ENCODE measurements around the gene NDUFS8.
A peak's percentile ranks its signal among the peaks of the same experiment; 100 is the strongest.

The NDUFS8 gene

GRCh38 chr11:68039526-68040086 is 9.1 kb downstream of the NDUFS8 start:
- H3K27me3 ChIP-seq (ENCODE audit: insufficient read depth, low read length, poor library complexity, severe bottlenecking): no peaks in the 10 kb centered on the region
- no peaks in the 10 kb centered on the region for H3K9me2 ChIP-seq (replicated peaks; ENCODE audit: low read depth, low read length)
- peak overlapping the region; percentile 78 for H3K9ac ChIP-seq (ENCODE audit: low read depth, low read length, poor library complexity, severe bottlenecking)
- no peak overlapping the region; the same call in 1 of the 2 replicates for H2AFZ ChIP-seq (ENCODE audit: low read length)
- H3K79me2 ChIP-seq (ENCODE audit: insufficient read depth, low read length): no peaks in the 10 kb centered on the region
- H3K4me3 ChIP-seq (ENCODE audit: low read length, poor library complexity, severe bottlenecking): peak overlapping the region; percentile 73
- TF ChIP-seq, protein P1, sequence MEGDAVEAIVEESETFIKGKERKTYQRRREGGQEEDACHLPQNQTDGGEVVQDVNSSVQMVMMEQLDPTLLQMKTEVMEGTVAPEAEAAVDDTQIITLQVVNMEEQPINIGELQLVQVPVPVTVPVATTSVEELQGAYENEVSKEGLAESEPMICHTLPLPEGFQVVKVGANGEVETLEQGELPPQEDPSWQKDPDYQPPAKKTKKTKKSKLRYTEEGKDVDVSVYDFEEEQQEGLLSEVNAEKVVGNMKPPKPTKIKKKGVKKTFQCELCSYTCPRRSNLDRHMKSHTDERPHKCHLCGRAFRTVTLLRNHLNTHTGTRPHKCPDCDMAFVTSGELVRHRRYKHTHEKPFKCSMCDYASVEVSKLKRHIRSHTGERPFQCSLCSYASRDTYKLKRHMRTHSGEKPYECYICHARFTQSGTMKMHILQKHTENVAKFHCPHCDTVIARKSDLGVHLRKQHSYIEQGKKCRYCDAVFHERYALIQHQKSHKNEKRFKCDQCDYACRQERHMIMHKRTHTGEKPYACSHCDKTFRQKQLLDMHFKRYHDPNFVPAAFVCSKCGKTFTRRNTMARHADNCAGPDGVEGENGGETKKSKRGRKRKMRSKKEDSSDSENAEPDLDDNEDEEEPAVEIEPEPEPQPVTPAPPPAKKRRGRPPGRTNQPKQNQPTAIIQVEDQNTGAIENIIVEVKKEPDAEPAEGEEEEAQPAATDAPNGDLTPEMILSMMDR (conservative IDR thresholded peaks at IDR 0.05; ENCODE audit: low read length): no peak
- no peak for TF ChIP-seq EZH2phosphoT487 (IDR thresholded peaks at IDR 0.05; ENCODE audit: borderline replicate concordance)
- no peaks in the 10 kb centered on the region for H3K36me3 ChIP-seq (ENCODE audit: insufficient read depth, low read length)
- peak overlapping the region; percentile 80 for H3K4me2 ChIP-seq (ENCODE audit: low read depth, low read length, poor library complexity, severe bottlenecking)
- H3F3A ChIP-seq (ENCODE audit: low read depth): peaks cover 3% of the 10 kb centered on the region; the same call in 1 of the 2 replicates
- peaks cover 36% of the 10 kb centered on the region for H3K4me1 ChIP-seq (ENCODE audit: insufficient read depth, low read length, poor library complexity, severe bottlenecking)
- no peaks in the 10 kb centered on the region for H3K9me3 ChIP-seq (ENCODE audit: insufficient read depth, low read depth, low read length)
- no peaks in the 10 kb centered on the region for H4K20me1 ChIP-seq (ENCODE audit: insufficient read depth, low read length, poor library complexity, severe bottlenecking)

DNA sequence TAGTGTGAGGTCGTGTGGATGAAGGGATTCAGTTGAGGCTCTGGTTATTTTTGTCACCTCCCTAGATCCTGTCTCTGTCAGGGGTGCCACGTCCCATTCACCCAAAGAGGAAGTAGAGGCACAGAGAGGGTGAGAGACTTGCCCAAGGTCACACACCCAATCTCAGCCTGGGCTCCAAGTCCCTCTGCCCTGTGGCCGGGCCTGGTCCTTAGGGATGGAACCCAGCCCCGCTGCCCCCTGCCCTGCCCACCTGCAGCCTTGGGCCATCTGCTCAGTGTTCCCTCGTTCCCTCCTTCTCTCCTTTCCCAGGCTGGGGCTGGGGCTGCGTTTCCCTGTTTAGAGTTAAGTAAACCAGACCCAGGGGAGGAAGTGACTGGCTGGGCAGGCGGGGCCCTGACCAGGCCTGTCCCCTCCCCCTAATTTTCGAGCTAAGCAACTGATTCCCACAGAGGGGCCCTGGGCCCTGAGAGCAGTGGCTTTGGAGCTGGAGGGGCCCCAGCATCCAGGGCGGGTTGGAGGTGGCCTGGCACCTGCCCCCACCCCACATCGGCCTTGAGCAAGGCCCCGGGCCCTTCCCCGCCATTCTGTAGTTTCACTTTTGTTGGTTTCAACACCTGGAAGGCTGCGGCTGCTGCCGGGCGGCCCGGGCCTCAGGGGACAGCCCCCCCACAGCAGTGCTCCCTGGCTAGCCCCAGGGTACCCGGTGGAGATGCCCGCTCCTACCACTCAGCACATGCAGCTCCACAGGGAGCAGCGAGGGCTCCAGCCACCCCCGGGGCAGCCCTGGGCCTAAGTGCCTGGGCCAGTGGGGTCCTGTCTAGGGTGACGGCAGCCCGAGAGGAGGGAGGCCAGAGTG is 9.8 kb downstream of the NDUFS8 start:
- Histone ChIP-seq H3K79me2 (ENCODE audit: insufficient read depth, low read length) (no peaks in the 10 kb centered on the region), H3K36me3 (ENCODE audit: insufficient read depth, low read length) (no peaks in the 10 kb centered on the region), H3K4me3 (ENCODE audit: low read length, poor library complexity, severe bottlenecking) (peak overlapping the region; percentile 73), H3K4me1 (ENCODE audit: insufficient read depth, low read length, poor library complexity, severe bottlenecking) (peaks cover 36% of the 10 kb centered on the region), H3K4me2 (ENCODE audit: low read depth, low read length, poor library complexity, severe bottlenecking) (peak overlapping the region; percentile 80), H3K27me3 (ENCODE audit: insufficient read depth, low read length, poor library complexity, severe bottlenecking) (no peaks in the 10 kb centered on the region), H4K20me1 (ENCODE audit: insufficient read depth, low read length, poor library complexity, severe bottlenecking) (no peaks in the 10 kb centered on the region), H3F3A (ENCODE audit: low read depth) (peaks cover 3% of the 10 kb centered on the region; the same call in 1 of the 2 replicates), H3K9me2 (replicated peaks; ENCODE audit: low read depth, low read length) (no peaks in the 10 kb centered on the region), H2AFZ (ENCODE audit: low read length) (peak overlapping the region; percentile 72), H3K9ac (ENCODE audit: low read depth, low read length, poor library complexity, severe bottlenecking) (peak overlapping the region; percentile 78), H3K9me3 (ENCODE audit: insufficient read depth, low read depth, low read length) (no peaks in the 10 kb centered on the region)
- TF ChIP-seq, protein P1 (conservative IDR thresholded peaks at IDR 0.05; ENCODE audit: low read length): no peak
- TF ChIP-seq EZH2phosphoT487 (IDR thresholded peaks at IDR 0.05; ENCODE audit: borderline replicate concordance): no peak

DNA sequence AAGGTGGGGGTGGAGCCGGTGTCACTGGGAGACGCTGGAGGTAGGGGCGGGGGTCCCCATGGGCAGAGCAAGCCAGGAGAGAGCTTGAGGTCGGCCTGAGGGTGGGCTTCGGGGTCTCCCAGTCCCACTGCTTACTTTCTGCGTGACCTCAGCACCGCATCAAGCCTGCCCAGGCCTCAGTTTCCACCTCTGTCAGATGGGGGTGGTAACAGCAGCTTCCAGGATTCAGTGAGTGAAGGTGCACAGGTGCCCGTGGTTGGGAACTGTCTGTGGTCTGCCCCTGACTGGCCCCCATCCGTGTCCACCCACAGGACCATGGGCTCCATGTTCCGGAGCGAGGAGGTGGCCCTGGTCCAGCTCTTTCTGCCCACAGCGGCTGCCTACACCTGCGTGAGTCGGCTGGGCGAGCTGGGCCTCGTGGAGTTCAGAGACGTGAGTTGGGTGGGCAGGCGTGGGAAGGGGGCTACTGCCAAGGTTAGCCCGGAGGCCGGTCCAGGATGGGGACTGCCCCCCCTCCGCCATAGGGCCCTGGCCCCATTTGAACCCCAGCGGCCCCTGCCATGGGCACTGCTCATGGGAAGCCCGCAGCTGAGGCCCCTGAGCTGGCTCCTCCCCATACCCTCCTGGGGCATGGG is 10.6 kb downstream of the NDUFS8 start:
- Histone ChIP-seq H3K9me3 (ENCODE audit: insufficient read depth, low read depth, low read length) (no peaks in the 10 kb centered on the region), H3K27me3 (ENCODE audit: insufficient read depth, low read length, poor library complexity, severe bottlenecking) (no peaks in the 10 kb centered on the region), H3K4me2 (ENCODE audit: low read depth, low read length, poor library complexity, severe bottlenecking) (peak overlapping the region; percentile 80), H3K36me3 (ENCODE audit: insufficient read depth, low read length) (no peaks in the 10 kb centered on the region), H3K9me2 (replicated peaks; ENCODE audit: low read depth, low read length) (no peaks in the 10 kb centered on the region), H3K79me2 (ENCODE audit: insufficient read depth, low read length) (no peaks in the 10 kb centered on the region), H3K9ac (ENCODE audit: low read depth, low read length, poor library complexity, severe bottlenecking) (peak overlapping the region; percentile 78), H2AFZ (ENCODE audit: low read length) (no peak overlapping the region), H3K4me1 (ENCODE audit: insufficient read depth, low read length, poor library complexity, severe bottlenecking) (peaks cover 36% of the 10 kb centered on the region), H4K20me1 (ENCODE audit: insufficient read depth, low read length, poor library complexity, severe bottlenecking) (no peaks in the 10 kb centered on the region), H3K4me3 (ENCODE audit: low read length, poor library complexity, severe bottlenecking) (peak overlapping the region; percentile 73), H3F3A (ENCODE audit: low read depth) (peaks cover 3% of the 10 kb centered on the region; the same call in 1 of the 2 replicates)
- TF ChIP-seq, protein P1 (conservative IDR thresholded peaks at IDR 0.05; ENCODE audit: low read length): no peak
- TF ChIP-seq EZH2phosphoT487 (IDR thresholded peaks at IDR 0.05; ENCODE audit: borderline replicate concordance): no peak
